Kidney (tissue), 14 donors: ENCODE results near the gene RAC2. TPM values are rescaled to one million over a fixed set of nuclear protein-coding genes. Genes with fewer than 3 reads are reported as not detected.

Source experiments
- DNase-seq, 5 donors: peaks; one replicate each; pipeline ENCODE4 v3.0.0-alpha.2; 2013 to 2020
- FAIRE-seq: peaks from 2 replicates; lab custom pipeline; 2012; peaks lifted over from hg19 to GRCh38; lab: Jason Lieb, UNC
- H3K27ac ChIP-seq, 2 donors: one replicate each; pipeline ENCODE4 v1.7.0; 2013; ENCODE audit warnings: low read depth in 2 of 2, low read length in 2 of 2, inconsistent platforms in 1 of 2
- H3K27me3 ChIP-seq: one replicate; pipeline ENCODE4 v1.7.1; 2013; ENCODE audit warnings: low read length, inconsistent platforms; ENCODE audit not compliant: control insufficient read depth, insufficient read depth
- H3K36me3 ChIP-seq, 3 donors: one replicate each; pipeline versions ENCODE4 v1.7.0 to v1.7.1; 2013; ENCODE audit warnings: low read length in 3 of 3, control low read depth in 1 of 3, inconsistent platforms in 1 of 3; ENCODE audit not compliant: insufficient read depth in 3 of 3, control insufficient read depth in 2 of 3
- H3K4me1 ChIP-seq, 3 donors: one replicate each; pipeline versions ENCODE4 v1.7.0 to v1.7.1; 2013; ENCODE audit warnings: low read length in 3 of 3, inconsistent platforms in 1 of 3, low read depth in 1 of 3; ENCODE audit not compliant: control insufficient read depth in 2 of 3, insufficient read depth in 2 of 3
- H3K4me3 ChIP-seq, 3 donors: one replicate each; pipeline versions ENCODE4 v1.7.0 to v1.8.1; 2013; ENCODE audit warnings: low read length in 3 of 3, control low read depth in 1 of 3, inconsistent platforms in 1 of 3
- H3K9ac ChIP-seq, 3 donors: one replicate each; pipeline versions ENCODE4 v1.7.0 to v1.7.1; 2013; ENCODE audit warnings: low read length in 3 of 3, control low read depth in 1 of 3, inconsistent platforms in 1 of 3
- H3K9me3 ChIP-seq, 3 donors: one replicate each; pipeline versions ENCODE4 v1.7.0 to v1.7.1; 2013; ENCODE audit warnings: low read length in 3 of 3, control low read depth in 1 of 3, inconsistent platforms in 1 of 3; ENCODE audit not compliant: control insufficient read depth in 2 of 3, insufficient read depth in 1 of 3
- intact Hi-C: fragments of 100-400 bp; cut with DNase I; formaldehyde crosslinking; loops from one replicate; pipeline ENCODE4 v1.11.1; 2022
- polyA plus RNA-seq: library from polyadenylated mRNA; stranded (reverse); fragments of 350-450 nt; fragmentation: Illumina TruSeq; extraction: RNeasy Lipid Tissue Mini Kit (QIAGEN cat#74804); gene quantifications from one replicate; pipeline ENCODE4 v1.2.3, GENCODE V29; 2014; ENCODE audit warnings: low read depth, low replicate concordance; ENCODE audit not compliant: insufficient read depth
- total RNA-seq: library from RNA; stranded (reverse); fragmentation: NEBNext Ultra II Directional; extraction: Animal tissue kit (Norgen Biotek cat#: 25700); gene quantifications from one replicate; pipeline ENCODE4 v1.2.1, GENCODE V29; 2021
- TF ChIP-seq, protein P1 (sequence below): IDR thresholded peaks from 3 replicates; pipeline ENCODE4 v1.5.1; 2012; ENCODE audit warnings: mild to moderate bottlenecking, moderate library complexity, borderline replicate concordance; ENCODE audit not compliant: insufficient read depth; ENCODE audit errors: extremely low read depth
- donor health status: control.
- donor health status: control.
- donor health status: control.
- donor health status: control.
- donor health status: control.
- donor health status: DM: yes; HTN: yes; CAD: no.
- donor health status: Normal renal cell carcinoma (clear cell type).

Gene RAC2
- total and polyA plus RNA-seq, 2 donors from 2014 or later = 4.5 to 38.6 TPM

DNA sequence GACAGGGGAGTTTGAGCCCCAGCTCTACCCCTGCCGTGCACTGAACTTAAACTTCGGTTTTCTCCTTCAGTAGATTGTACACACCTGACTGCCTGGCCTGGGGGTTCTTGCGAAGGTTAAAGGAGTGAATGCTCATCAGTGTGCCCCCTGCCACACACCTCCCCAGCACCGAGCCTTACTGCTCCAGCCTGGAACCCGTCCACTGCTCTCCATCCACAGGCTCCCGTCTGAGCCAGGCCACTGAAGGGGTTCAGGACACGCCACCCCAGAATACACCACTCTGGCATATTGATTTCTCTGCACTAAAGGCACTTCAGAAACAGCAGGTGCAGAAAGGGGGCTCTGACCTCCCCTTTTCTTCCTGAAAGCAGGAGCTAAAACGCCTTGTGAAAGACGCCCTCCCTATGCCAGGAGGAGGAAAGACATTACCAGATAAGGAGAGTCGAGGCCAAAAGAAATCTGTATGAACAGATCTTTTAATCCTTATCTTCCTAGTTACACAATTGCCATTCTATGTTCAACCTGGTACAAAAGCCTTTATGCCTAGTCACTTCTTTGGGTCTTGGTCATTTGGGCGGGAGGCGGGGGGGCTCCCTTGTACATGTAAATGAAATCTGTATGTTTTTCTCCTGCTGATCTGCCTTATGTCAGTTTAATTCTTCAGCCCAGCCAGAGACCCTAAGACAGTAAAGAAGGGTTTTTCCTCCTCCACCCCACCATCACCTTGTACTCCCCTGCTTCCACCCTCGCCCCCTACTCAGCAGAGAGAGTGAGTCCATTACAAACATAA, 29.9 kb downstream of the RAC2 start:
- no peaks in the 10 kb centered on the region for H3K36me3 ChIP-seq
- no peaks in the 10 kb centered on the region for H3K4me1 ChIP-seq
- FAIRE-seq (no peak), DNase-seq (peak in 1 of 5 donors; percentile 59)
- H3K27me3 ChIP-seq = no peaks in the 10 kb centered on the region
- H3K9me3 ChIP-seq = no peaks in the 10 kb centered on the region
- H3K27ac ChIP-seq = no peak overlapping the region
- intact Hi-C loops = no loop called here
- no peak overlapping the region for H3K9ac ChIP-seq
- no peak overlapping the region for H3K4me3 ChIP-seq
- TF ChIP-seq, protein P1, sequence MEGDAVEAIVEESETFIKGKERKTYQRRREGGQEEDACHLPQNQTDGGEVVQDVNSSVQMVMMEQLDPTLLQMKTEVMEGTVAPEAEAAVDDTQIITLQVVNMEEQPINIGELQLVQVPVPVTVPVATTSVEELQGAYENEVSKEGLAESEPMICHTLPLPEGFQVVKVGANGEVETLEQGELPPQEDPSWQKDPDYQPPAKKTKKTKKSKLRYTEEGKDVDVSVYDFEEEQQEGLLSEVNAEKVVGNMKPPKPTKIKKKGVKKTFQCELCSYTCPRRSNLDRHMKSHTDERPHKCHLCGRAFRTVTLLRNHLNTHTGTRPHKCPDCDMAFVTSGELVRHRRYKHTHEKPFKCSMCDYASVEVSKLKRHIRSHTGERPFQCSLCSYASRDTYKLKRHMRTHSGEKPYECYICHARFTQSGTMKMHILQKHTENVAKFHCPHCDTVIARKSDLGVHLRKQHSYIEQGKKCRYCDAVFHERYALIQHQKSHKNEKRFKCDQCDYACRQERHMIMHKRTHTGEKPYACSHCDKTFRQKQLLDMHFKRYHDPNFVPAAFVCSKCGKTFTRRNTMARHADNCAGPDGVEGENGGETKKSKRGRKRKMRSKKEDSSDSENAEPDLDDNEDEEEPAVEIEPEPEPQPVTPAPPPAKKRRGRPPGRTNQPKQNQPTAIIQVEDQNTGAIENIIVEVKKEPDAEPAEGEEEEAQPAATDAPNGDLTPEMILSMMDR = no peak

DNA sequence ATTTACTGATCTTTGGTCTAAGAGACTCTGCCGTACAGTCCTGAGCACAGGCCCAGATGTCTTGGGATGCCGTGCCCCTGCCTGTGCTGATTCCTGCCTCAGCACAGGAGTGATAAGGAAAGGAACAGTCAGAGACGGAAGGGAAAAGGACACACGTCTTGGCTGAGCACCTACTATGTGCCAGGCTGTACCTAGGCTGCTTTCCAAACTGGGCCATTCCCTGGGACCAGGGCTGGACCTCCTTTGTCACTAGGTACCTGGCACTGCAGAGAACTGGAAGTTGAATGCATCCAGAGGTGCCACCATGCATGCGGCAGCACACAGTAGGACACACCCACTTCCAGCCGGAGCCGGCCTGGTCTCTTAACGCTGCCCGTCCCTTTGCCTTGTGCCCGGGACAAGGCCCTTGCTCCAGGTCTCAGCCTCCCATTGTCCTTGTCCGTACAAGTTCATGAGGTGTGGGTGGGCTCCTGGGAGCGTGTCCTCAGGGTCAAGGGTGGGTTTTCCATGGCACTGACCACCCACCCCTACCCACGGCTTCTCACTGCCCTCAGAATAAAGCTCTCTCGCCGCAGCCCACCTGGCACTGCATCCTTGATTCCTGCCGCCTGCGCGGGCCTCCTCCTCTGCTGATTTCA, 30.7 kb downstream of the RAC2 start:
- H3K4me1 ChIP-seq = no peaks in the 10 kb centered on the region
- H3K9me3 ChIP-seq = no peaks in the 10 kb centered on the region
- H3K36me3 ChIP-seq = no peaks in the 10 kb centered on the region
- TF ChIP-seq, protein P1 = no peak
- no peak overlapping the region for H3K4me3 ChIP-seq
- no peaks in the 10 kb centered on the region for H3K27me3 ChIP-seq
- H3K27ac ChIP-seq = no peak overlapping the region
- DNase-seq (peak in 1 of 5 donors; percentile 56), FAIRE-seq (no peak)
- intact Hi-C loops = no loop called here
- no peak overlapping the region for H3K9ac ChIP-seq

DNA sequence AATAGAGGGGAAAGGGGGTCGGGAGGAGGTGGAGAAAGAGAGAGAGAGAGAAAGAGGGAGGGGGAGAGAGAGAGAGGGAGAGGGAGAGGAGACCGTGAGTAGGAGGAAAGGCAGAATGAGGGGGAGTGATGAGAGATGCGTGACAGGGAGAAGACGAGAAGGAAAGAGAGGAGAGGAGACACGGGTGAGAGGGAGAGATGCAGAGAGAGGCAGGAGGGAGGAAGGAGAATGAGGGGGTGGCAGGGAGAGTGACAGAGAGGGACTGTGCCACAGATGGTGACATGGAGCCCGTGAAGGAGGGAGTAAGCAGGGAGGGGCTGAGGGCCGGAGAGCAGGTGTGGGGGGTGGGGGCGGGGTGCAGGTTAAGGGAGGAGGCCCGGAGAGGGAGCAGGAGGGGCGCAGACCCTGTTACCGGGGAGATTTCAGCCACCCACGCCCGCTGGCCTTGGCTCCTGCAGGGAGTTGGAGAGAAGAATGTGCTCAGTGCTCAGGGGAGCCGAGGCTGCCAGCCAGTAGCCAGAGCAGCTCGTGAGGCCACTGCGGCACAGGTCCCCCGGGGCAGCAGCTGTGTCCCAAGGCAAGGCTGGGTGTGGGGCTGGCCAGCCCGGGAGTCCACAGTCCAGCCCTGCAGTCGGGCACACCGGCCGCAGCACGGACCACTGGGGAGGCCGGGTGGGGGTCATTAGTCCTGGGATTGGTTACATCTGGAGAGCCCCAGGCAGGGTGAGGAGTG, 31.7 kb downstream of the RAC2 start, which contains the start of gene SSTR3:
SSTR3 (minus strand) TSS at position 304 of the 733 bp plus-strand sequence. CDS start 4,674 bp downstream, outside the sequence.
- FAIRE-seq (no peak), DNase-seq (peak; percentile 69 to 87 (median 84))

More for the DNA sequence above, 31.7 kb downstream of the RAC2 start, which contains the start of gene SSTR3:
- no peaks in the 10 kb centered on the region for H3K36me3 ChIP-seq
- intact Hi-C loops = no loop called here
- TF ChIP-seq, protein P1 = no peak
- H3K4me3 ChIP-seq = no peak within 1 kb of the TSS
- no peak within 1 kb of the TSS for H3K9ac ChIP-seq
- H3K4me1 ChIP-seq = no peaks in the 10 kb centered on the region
- no peak within 1 kb of the TSS for H3K27ac ChIP-seq
- H3K9me3 ChIP-seq = no peaks in the 10 kb centered on the region
- no peaks in the 10 kb centered on the region for H3K27me3 ChIP-seq
